IPS-NIHi7 (cell line): ENCODE results near the gene RGS2.
A peak's percentile ranks its signal among the peaks of the same experiment; 100 is the strongest.

Experiments
- DNase-seq: peaks from one replicate; pipeline ENCODE4 v3.0.0; 2012; ENCODE audit warnings: mixed read lengths; ENCODE audit errors: extremely low spot score

RGS2 gene

GRCh38 chr1:192795916-192796618, 12.8 kb upstream of the RGS2 start:
- no peak for DNase-seq

- DNase-seq = no peak
These were observed 11.7 kb upstream of the RGS2 start for GRCh38 chr1:192797143-192797542.

- DNase-seq = no peak
These were observed 10.9 kb upstream of the RGS2 start for GRCh38 chr1:192797891-192798290.

GRCh38 chr1:192801451-192801850, 7.4 kb upstream of the RGS2 start:
- no peak for DNase-seq

GRCh38 chr1:192802406-192802805, 6.4 kb upstream of the RGS2 start:
- no peak for DNase-seq

- DNase-seq = no peak
These were observed 5.3 kb upstream of the RGS2 start for GRCh38 chr1:192803501-192803900.

GRCh38 chr1:192805832-192806323, 3.0 kb upstream of the RGS2 start:
- peak; percentile 45 for DNase-seq

- DNase-seq = no peak
These were observed 1.4 kb upstream of the RGS2 start for GRCh38 chr1:192807211-192808162.

GRCh38 chr1:192808163-192808517, 699 bp upstream of the RGS2 start:
- DNase-seq = no peak

- no peak for DNase-seq
These were observed 741 bp downstream of the RGS2 start for GRCh38 chr1:192809307-192810252.

- no peak for DNase-seq
These were observed 1.5 kb downstream of the RGS2 start for GRCh38 chr1:192810253-192810880.

GRCh38 chr1:192811006-192811405, 2.2 kb downstream of the RGS2 start:
- no peak for DNase-seq

GRCh38 chr1:192811594-192812239, 2.9 kb downstream of the RGS2 start:
- DNase-seq = no peak

GRCh38 chr1:192812420-192813209, 3.8 kb downstream of the RGS2 start:
- DNase-seq = no peak

GRCh38 chr1:192814805-192815204, 6.0 kb downstream of the RGS2 start:
- DNase-seq = no peak

- DNase-seq = no peak
These were observed 8.4 kb downstream of the RGS2 start for GRCh38 chr1:192817246-192817645.

GRCh38 chr1:192821296-192821695, 12.5 kb downstream of the RGS2 start:
- no peak for DNase-seq

- DNase-seq = no peak
These were observed 15.7 kb downstream of the RGS2 start for GRCh38 chr1:192824511-192824910.

GRCh38 chr1:192826791-192827546, 18.1 kb downstream of the RGS2 start:
- no peak for DNase-seq
